ENCODE data around the gene CAPS2.

CAPS2 gene

GRCh38 chr12:75329918-75330826 is at the start of gene CAPS2:
CAPS2 (minus strand) TSS chr12:75330324; CDS start chr12:75326498, 3,826 bp downstream.
- DNase-seq (ENCODE audit: low read depth) = peak; percentile 92
- TF ChIP-seq, protein P1, sequence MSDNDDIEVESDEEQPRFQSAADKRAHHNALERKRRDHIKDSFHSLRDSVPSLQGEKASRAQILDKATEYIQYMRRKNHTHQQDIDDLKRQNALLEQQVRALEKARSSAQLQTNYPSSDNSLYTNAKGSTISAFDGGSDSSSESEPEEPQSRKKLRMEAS (IDR thresholded peaks at IDR 0.05; ENCODE audit: low read depth, low read length) = peak; percentile 48; the same call in 1 of the 2 replicates
- no peak for TF ChIP-seq POLR2A (IDR thresholded peaks at IDR 0.05; ENCODE audit: extremely low read depth, insufficient read length)
- TF ChIP-seq MYC (IDR thresholded peaks at IDR 0.05; ENCODE audit: low read depth, low read length) = peak; percentile 58; the same call in 1 of the 2 replicates
- TF ChIP-seq, protein P2, sequence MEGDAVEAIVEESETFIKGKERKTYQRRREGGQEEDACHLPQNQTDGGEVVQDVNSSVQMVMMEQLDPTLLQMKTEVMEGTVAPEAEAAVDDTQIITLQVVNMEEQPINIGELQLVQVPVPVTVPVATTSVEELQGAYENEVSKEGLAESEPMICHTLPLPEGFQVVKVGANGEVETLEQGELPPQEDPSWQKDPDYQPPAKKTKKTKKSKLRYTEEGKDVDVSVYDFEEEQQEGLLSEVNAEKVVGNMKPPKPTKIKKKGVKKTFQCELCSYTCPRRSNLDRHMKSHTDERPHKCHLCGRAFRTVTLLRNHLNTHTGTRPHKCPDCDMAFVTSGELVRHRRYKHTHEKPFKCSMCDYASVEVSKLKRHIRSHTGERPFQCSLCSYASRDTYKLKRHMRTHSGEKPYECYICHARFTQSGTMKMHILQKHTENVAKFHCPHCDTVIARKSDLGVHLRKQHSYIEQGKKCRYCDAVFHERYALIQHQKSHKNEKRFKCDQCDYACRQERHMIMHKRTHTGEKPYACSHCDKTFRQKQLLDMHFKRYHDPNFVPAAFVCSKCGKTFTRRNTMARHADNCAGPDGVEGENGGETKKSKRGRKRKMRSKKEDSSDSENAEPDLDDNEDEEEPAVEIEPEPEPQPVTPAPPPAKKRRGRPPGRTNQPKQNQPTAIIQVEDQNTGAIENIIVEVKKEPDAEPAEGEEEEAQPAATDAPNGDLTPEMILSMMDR (IDR thresholded peaks at IDR 0.05; ENCODE audit: low read depth, low read length) = no peak
- H3K4me3 ChIP-seq (ENCODE audit: low read depth, low read length) = peak within 1 kb of the TSS; percentile 60

DNA sequence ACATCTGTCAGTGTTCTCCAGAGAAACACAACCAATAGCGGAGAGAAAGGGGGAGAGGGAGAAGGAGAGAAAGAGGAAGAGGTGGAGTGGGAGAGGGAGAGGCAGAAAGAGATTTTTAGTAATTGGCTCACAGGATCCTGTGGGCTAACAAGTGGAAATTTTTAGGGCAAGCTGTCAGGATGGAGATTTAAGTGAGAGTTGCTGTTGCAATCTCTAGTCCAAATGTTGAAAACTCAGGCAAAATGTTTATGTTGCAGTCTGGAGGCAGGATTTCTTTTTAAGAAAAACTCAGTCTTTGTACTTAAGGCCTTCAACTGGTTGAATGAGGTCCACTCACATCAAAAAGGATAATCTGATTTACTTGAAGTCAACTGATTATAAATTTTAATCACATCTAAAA is 48.2 kb upstream of the CAPS2 start:
- no peak for TF ChIP-seq MYC (IDR thresholded peaks at IDR 0.05; ENCODE audit: low read depth, low read length)
- TF ChIP-seq, protein P1 (IDR thresholded peaks at IDR 0.05; ENCODE audit: low read depth, low read length) = no peak
- TF ChIP-seq, protein P2 (IDR thresholded peaks at IDR 0.05; ENCODE audit: low read depth, low read length) = no peak
- DNase-seq (ENCODE audit: low read depth) = no peak
- H3K4me3 ChIP-seq (ENCODE audit: low read depth, low read length) = no peak overlapping the region

DNA sequence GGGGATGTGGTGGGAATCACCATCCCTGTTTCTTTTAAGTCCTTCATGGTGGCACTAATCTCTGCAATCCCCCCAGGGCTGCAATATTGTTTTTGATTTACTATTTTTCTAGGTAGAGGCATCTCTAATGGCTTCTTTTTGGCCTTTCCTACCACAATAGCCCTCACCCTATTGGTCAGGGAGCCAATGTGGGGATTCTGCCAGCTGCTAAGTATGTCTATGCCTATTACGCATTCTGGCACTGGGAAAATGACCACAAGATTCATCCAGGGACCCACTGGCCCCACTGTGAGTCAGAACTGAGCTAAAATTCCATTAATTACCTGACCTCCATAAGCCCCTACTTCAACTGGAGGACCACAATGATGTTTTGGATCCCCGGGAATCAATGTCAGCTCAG is 44.8 kb upstream of the CAPS2 start:
- TF ChIP-seq MYC (IDR thresholded peaks at IDR 0.05; ENCODE audit: low read depth, low read length) (no peak), POLR2A (IDR thresholded peaks at IDR 0.05; ENCODE audit: extremely low read depth, insufficient read length) (no peak)
- TF ChIP-seq, protein P2 (IDR thresholded peaks at IDR 0.05; ENCODE audit: low read depth, low read length) = no peak
- TF ChIP-seq, protein P1 (IDR thresholded peaks at IDR 0.05; ENCODE audit: low read depth, low read length) = no peak
- no peak for DNase-seq (ENCODE audit: low read depth)
- no peak overlapping the region for H3K4me3 ChIP-seq (ENCODE audit: low read depth, low read length)

GRCh38 chr12:75366629-75367028 is 36.5 kb upstream of the CAPS2 start:
- no peak for DNase-seq (ENCODE audit: low read depth)
- TF ChIP-seq POLR2A (IDR thresholded peaks at IDR 0.05; ENCODE audit: extremely low read depth, insufficient read length) = no peak
- TF ChIP-seq, protein P1 (IDR thresholded peaks at IDR 0.05; ENCODE audit: low read depth, low read length) = no peak
- TF ChIP-seq MYC (IDR thresholded peaks at IDR 0.05; ENCODE audit: low read depth, low read length) = no peak
- TF ChIP-seq, protein P2 (IDR thresholded peaks at IDR 0.05; ENCODE audit: low read depth, low read length) = no peak
- no peak overlapping the region for H3K4me3 ChIP-seq (ENCODE audit: low read depth, low read length)

- peak; percentile 86 for DNase-seq (ENCODE audit: low read depth)
- TF ChIP-seq, protein P2 (IDR thresholded peaks at IDR 0.05; ENCODE audit: low read depth, low read length) = no peak
- TF ChIP-seq POLR2A (IDR thresholded peaks at IDR 0.05; ENCODE audit: extremely low read depth, insufficient read length) (no peak), MYC (IDR thresholded peaks at IDR 0.05; ENCODE audit: low read depth, low read length) (no peak)
- TF ChIP-seq, protein P1 (IDR thresholded peaks at IDR 0.05; ENCODE audit: low read depth, low read length) = no peak
- H3K4me3 ChIP-seq (ENCODE audit: low read depth, low read length) = no peak overlapping the region
Measured at GRCh38 chr12:75364919-75365318, 34.8 kb upstream of the CAPS2 start.
